Suppressor macrophage treated with lipopolysaccharide for 4 hours (primary cell): Measurements from ENCODE around the gene WWOX.
"Not testable (repeated sequence)": the region's sequence is repeated elsewhere in the genome, so short reads cannot be mapped to it uniquely, and the experiment has no call there.

Experiments
- DNase-seq: peaks from one replicate; pipeline ENCODE4 v3.0.0-alpha.2; 2020

WWOX gene

DNA sequence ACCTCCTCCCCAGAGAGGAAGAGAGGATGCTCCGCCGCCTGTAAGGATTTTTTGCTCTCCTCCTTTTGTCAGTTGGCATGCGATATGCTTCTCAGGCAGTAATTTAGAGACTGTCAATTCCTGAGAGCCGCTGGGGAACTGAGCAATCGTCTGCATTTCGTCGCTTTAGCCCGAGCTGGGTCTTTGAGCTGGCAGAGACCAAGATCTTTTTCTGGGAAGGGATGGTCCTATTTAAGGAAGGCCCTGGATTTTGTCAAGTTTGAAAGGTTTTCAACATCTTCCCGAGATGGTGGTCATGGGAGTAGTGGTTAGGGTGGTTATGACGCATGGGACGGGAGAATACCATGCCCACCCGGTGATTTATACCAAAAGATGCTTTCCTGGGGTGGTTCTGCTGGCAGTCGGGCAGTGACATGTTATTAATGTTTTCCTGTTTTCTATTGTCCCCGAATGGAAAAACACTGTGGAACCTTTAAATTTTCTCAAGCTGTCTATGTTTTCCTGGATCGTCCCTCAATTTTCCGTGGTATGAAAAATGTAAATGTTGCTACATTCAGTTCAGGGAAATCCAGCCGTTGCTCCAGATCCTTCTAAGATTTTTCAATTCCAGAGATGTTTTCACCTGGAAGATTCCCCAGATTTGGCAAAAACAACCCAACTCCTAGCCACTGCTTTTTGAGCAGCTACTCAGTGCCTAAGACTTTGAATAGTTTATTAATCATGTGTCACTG is 914.6 kb downstream of the WWOX start:
- no peak for DNase-seq

DNA sequence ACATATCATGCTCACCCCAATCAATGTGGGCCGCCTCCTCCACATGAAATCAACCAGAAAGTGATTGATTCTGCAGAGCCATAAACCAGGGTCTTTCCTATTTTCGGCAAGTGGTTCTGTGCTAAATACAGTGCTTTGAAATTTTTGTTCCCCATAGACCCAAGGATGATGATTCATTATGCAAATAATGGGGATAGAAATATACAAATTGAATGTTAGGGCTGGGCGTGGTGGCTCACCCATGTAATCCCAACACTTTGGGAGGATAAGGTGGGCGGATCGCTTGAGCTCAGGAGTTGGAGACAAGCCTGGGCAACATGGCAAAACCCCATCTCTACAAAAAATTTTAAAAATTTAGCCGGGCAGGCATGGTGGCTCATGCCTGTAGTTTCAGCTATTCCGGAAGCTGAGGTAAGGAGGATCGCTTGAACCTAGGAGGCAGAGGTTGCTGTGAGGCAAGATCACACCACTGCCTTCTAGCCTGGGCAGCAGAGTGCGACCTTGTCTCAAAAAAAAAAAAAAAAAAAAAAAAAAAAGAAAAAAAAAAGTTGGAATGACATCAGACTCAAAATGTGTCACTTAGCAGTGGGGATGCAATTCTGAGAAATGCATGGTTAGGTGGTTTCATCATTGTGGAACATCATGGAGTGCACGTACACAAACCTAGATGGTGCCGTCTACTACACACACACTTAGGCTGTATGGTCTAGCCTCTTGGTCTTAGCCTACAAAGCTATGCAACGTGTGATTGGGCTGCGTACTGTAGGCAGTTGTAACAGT is 919.4 kb downstream of the WWOX start:
- no peak for DNase-seq

GRCh38 chr16:79019431-79019830 is 920.0 kb downstream of the WWOX start:
- DNase-seq, result no peak

- DNase-seq, result no peak
Measured at GRCh38 chr16:79021991-79022630, 922.7 kb downstream of the WWOX start.

DNA sequence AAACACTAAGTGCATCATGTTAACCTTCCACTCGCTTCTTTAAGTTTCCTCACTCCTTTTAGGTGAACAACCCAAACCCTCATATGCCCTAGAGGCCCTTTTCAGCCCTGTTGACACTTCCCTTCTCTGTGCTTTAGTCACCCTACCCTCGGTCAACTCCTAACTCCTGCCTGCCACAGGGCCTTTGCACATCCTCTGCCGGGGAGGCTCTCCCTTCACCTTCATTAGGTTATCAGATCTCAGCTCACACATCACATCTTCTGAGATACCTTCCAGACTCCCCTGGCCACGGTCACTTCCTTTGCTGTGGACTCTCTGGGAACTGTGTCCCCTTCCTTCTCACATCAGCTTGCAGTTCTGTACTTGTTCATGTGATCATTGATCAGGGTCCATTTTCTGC is 926.7 kb downstream of the WWOX start:
- no peak for DNase-seq

DNA sequence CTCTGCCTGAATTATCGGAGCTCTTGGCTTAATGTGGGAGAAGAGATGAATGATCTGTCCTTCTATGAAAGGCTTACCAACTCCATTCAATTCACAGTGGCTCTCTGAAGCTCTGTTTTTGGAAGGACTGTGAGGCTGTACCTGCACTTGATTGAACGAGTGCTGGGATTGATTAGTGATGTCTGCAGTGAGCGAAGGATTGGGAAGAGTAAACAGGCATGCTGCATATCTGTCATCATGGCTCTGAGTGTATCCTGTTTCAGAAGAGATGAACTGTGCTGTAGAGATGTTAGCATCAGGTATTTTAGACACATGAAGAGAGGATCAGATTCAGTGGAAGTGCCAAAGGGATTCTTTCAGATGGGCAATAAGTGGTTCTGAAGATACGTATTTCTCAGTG is 937.1 kb downstream of the WWOX start:
- DNase-seq, result no peak

GRCh38 chr16:79037521-79038373 is 938.3 kb downstream of the WWOX start:
- no peak for DNase-seq

DNA sequence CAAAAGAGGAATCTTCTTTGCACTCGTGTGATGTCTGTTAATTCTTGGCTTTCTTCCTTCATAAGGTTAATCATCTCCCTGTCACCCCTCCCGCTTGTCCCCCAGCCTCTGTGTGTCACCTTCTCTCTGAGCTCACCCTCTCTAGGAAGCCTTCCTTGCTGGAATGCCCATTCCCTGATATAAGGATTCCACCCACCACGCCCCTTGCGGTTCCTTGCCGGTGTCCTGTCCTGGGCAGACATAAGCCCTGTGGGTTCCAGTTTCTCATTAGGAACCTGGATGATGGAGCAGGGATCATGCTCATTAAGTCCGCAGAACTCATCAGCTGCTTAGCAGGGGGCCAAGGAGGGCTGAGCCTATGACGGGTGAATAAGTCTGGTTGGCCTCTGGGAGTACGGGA is 941.8 kb downstream of the WWOX start:
- no peak for DNase-seq

- DNase-seq, result no peak
Measured at GRCh38 chr16:79042141-79042540, 942.7 kb downstream of the WWOX start.

DNA sequence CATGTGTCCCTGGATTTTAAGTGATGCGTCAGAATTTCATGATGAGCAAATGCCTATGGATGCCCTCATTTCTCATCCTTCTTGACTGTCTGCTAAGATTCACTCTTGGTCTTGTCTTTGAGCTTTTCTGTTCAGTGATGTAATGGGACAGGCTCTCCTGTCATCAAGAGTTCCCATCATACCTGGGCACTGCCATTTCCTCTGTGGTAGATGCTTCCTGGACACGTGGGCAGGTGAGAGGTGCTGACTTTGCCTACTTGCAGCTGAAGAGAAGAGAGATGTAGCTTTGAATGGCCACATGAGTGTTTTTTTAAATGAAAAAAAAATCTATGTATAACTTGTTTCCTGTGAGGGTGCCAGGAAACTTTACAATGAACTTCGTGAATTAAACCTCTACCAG is 943.4 kb downstream of the WWOX start:
- DNase-seq, result no peak

DNA sequence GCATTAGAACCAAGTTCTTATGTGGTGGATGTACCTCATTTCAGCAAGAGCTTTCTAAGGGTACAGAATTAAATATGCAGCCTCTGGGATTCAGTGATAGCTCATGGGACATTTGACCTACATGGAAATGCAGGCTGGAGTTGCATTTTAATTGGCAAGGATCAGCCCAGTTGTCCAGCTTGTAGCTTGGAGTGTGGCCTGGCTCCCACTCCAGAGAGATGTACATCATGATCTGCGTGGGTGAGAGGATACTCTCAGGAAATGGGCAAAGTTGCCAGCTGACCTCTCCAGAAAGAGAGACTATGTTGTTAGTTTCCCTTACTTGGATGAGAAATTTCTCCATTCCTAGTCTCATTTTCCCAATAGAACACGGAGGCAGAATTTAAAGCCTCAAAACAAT is 945.7 kb downstream of the WWOX start:
- peak; percentile 5 for DNase-seq

DNA sequence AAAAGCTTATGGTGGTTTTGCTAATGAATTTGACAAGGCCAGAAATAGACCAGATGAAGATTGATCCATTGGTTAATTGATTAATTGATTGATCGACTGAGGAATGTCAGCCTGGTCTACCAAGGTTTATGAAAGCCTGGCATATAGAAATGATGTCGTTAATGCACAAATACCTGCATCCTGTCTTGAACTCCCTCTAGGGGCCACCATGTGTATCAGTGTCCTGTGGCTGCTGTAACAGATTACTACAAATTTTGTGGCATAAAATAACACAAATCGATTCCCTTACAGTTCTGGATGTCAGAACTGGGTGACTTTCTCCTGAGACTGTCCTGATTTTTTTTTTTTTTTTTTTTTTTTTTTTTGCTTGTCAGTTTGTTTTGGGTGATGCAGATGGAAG is 947.9 kb downstream of the WWOX start:
- peak; percentile 29 for DNase-seq

DNA sequence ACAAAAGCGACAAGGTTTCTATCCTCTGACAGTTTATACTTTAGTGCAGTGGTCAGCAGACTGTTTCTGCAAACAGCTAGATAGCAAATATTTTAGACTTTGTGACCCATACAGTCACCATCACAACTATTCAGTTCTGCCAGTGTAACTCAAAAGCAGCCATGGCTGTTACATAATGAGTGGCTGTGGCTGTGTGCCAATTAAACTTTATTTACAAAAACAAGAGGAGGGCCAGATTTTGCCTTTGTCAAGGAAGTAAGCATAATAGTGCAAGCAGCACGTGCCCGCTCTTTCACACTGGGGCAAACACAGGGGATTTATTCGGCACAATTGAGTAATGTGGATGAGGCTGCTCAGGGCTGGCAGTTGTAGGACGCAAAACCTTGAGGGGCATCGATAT is 949.6 kb downstream of the WWOX start:
- no peak for DNase-seq

DNA sequence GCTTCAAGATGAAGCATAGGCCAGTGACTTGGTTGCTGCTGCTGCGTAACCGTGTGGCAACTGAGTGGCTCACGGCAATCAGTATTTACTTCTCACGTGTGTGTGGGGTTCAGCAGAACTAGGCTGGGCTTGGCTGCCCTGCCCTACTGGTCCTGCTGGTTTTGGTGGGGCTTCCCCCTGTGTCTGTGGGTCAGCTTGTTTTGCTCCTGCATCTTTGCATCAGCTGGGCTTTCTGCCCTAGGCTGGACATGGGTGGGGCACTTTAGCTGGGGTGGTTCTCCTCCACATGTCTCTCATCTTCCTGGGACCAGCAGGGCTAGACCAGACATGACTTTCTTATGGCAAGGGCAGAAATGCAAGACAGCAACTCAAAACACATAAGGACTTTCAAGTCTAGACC is 950.6 kb downstream of the WWOX start:
- DNase-seq, result no peak

DNA sequence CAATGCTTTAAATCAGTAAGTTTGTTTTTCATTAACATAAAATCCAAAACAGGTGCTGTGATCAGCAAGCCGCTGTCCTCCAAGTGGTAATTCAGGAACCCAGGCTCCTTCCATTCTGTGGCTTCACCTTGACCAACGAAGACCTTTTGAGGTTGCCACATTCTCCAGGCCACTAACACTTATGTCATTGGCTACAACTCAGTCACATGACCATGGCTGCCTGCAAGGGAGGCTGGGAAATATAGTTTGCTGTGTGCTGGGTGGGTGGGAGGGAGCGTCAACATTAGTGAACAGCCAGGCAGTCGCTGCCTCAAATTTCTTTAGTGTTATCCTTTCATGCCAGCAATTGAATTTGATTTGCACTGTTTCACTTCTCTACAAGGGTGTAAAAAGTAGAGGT is 951.9 kb downstream of the WWOX start:
- no peak for DNase-seq

DNA sequence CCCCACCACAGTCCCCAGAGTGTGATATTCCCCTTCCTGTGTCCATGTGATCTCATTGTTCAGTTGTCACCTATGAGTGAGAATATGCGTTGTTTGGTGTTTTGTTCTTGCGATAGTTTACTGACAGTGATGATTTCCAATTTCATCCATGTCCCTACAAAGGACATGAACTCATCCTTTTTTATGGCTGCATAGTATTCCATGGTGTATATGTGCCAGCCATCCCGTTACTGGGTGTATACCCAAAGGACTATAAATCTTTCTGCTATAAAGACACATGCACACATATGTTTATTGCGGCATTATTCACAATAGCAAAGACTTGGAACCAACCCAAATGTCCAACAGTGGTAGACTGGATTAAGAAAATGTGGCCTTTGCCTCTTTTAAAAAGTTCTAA is 952.7 kb downstream of the WWOX start:
- not testable (repeated sequence) for DNase-seq

DNA sequence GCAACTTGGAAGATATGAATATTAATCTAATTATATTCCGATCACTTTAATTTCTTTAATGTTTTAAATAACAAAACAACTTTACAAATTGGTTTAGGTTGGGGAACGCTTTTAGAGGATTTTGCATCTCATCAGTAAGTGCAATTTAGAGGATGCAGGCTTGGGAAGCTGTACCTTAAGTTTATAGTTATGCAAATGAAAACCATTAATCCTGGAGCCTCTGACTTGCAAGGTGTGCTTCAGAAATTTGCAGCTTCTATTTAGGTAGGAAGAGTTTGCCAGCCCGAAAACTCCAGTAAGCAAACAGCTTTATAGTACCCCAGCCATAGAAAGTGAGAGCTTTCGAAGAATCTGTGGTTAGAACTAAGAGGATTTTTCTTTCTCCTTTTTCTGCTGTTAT is 954.1 kb downstream of the WWOX start:
- no peak for DNase-seq

DNA sequence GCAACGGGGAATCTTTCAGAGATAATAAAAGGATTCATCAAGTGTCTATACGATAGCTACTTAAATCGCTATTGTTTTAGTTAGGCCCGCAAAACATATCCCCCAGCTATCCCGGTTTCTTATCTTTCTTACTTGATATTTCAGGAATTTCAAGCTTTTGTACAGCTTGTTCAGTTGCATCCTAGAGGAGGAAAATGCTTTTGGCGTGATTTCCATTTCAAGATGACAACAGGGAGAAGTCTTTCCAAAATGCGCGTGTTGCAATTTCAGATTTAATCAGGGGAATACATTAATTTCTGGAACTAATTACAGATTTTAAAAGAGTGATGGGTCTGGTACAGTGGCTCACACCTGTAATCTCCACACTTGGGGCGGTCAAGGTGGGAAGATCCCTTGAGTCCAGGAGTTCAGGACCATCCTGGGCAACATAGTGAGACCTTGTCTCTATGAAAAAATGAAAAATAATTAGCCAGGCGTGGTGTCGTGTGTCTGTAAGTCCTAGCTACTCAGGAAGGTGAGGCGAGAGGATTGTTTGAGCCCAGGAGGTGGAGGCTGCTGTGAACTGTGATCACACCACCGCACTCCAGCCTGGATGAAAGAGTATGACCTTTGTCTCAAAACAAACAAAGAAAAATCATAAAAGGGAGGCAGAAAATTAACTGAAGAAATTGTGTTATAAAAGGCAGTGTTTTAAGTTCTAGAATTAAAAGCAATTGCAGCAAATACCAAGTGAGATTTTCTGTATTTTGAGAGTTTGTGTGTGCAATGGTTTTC is 954.9 kb downstream of the WWOX start:
- DNase-seq, result no peak

DNA sequence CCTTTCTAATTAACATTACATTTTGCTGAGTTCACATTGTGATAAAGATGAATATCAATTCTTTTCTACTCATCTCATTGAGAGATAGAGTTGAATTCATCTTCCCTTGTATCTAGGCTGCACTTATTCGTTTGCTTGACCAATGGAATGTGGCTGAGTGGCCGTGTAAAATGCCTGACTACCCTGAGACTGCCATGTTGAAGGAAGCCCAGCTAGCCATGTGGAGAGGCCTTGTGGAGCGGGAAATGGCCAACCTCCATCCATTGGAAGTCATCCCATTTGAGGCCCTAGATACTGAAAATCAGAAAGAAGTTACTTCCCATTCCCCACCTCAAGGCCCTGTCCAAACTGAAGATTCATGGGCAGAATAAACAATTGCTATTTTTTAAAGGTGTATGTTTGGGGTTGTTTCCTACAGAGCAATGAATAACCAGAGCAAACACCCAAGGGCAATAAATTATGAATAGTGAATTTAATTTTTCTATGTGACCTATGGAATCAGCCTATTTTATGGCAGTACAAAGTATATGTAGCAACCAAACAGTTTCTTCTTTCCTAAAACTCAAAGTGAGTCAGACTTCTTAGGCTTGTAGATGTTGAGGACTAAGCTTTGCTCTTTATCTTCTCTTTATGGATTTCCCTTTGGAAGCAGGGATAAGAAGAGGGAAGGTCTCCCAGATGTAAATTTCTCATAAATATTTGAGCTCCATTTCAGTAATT is 956.0 kb downstream of the WWOX start:
- no peak for DNase-seq

DNA sequence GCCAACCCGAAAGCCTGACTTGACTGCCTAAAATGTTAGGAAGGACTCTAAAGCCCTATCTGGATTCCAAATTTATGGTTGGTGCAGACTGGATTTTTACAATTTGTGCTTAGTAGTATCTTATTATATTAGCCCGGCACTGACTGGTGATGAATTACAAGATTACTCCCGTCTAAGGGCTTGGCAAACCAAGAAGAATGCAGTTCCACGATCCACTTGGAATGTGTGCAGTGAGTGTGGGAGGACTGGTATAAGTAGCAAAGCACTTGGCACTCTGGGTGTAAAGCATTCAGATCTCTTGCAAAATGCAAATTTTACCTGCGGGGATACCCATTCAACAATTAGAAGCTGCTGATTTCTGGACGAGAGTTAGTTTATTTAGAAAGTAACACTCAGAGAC is 961.7 kb downstream of the WWOX start:
- no peak for DNase-seq

- no peak for DNase-seq
Measured at GRCh38 chr16:79062336-79062735, 962.9 kb downstream of the WWOX start.

- DNase-seq, result no peak
Measured at GRCh38 chr16:79062821-79063220, 963.4 kb downstream of the WWOX start.
